BE2C (cell line): ENCODE results near the gene ARHGAP8.
A peak's percentile ranks its signal among the peaks of the same experiment; 100 is the strongest.

Experiments
- DNase-seq: peaks from one replicate; pipeline ENCODE4 v3.0.0-alpha.2; 2020
- H3K27me3 ChIP-seq: fragments of 250-450 bp; sonication (Bioruptor Pico); 2 replicates; pipeline ENCODE4 v1.5.1; 2020; ENCODE audit warnings: mild to moderate bottlenecking
- H3K36me3 ChIP-seq: fragments of 250-450 bp; sonication (Bioruptor Pico); 2 replicates; pipeline ENCODE4 v1.5.1; 2020; ENCODE audit warnings: mild to moderate bottlenecking
- H3K4me1 ChIP-seq: fragments of 250-450 bp; sonication (Bioruptor Pico); 2 replicates; pipeline ENCODE4 v1.5.1; 2020
- H3K4me3 ChIP-seq: 2 replicates; pipeline ENCODE4 v1.5.1; 2011; ENCODE audit warnings: low read depth, low read length
- H3K9me3 ChIP-seq: fragments of 250-450 bp; sonication (Bioruptor Pico); 2 replicates; pipeline ENCODE4 v1.5.1; 2020
- CTCF ChIP-seq: IDR thresholded peaks from 2 replicates; pipeline ENCODE4 v1.5.1; 2012; ENCODE audit warnings: mild to moderate bottlenecking, low read depth, low read length

Gene ARHGAP8

GRCh38 chr22:44707178-44707577, 45.2 kb upstream of the ARHGAP8 start:
- TF ChIP-seq CTCF: no peak
- Histone ChIP-seq H3K9me3 (no peaks in the 10 kb centered on the region), H3K4me3 (no peak overlapping the region), H3K36me3 (no peaks in the 10 kb centered on the region), H3K27me3 (peaks cover 14% of the 10 kb centered on the region), H3K4me1 (no peaks in the 10 kb centered on the region; the same call in 1 of the 2 replicates)
- peak; percentile 10 for DNase-seq

GRCh38 chr22:44707752-44708151, 44.6 kb upstream of the ARHGAP8 start:
- H3K27me3 ChIP-seq: peaks cover 9% of the 10 kb centered on the region
- no peaks in the 10 kb centered on the region; the same call in 1 of the 2 replicates for H3K4me1 ChIP-seq

GRCh38 chr22:44709881-44710392, 42.4 kb upstream of the ARHGAP8 start:
- peak; percentile 6 for DNase-seq
- TF ChIP-seq CTCF: no peak
- Histone ChIP-seq H3K36me3 (no peaks in the 10 kb centered on the region), H3K4me3 (no peak overlapping the region), H3K27me3 (no peaks in the 10 kb centered on the region), H3K9me3 (no peaks in the 10 kb centered on the region), H3K4me1 (no peaks in the 10 kb centered on the region; the same call in 1 of the 2 replicates)

More at GRCh38 chr22:44707752-44708151, 44.6 kb upstream of the ARHGAP8 start:
- DNase-seq: no peak
- no peaks in the 10 kb centered on the region for H3K36me3 ChIP-seq
- H3K9me3 ChIP-seq: no peaks in the 10 kb centered on the region
- TF ChIP-seq CTCF: no peak
- H3K4me3 ChIP-seq: no peak overlapping the region

GRCh38 chr22:44710474-44711240, 41.7 kb upstream of the ARHGAP8 start:
- H3K4me3 ChIP-seq: no peak overlapping the region
- peak; percentile 9 for DNase-seq
- no peaks in the 10 kb centered on the region for H3K36me3 ChIP-seq
- H3K4me1 ChIP-seq: no peaks in the 10 kb centered on the region; the same call in 1 of the 2 replicates
- no peaks in the 10 kb centered on the region for H3K27me3 ChIP-seq
- no peak for TF ChIP-seq CTCF
- H3K9me3 ChIP-seq: no peaks in the 10 kb centered on the region

GRCh38 chr22:44711241-44711560, 41.2 kb upstream of the ARHGAP8 start:
- no peak for TF ChIP-seq CTCF
- no peak for DNase-seq
- Histone ChIP-seq H3K27me3 (no peaks in the 10 kb centered on the region), H3K36me3 (no peaks in the 10 kb centered on the region), H3K4me1 (no peaks in the 10 kb centered on the region; the same call in 1 of the 2 replicates), H3K4me3 (no peak overlapping the region), H3K9me3 (no peaks in the 10 kb centered on the region)
